ENCODE results near the gene KLK1.

DNA sequence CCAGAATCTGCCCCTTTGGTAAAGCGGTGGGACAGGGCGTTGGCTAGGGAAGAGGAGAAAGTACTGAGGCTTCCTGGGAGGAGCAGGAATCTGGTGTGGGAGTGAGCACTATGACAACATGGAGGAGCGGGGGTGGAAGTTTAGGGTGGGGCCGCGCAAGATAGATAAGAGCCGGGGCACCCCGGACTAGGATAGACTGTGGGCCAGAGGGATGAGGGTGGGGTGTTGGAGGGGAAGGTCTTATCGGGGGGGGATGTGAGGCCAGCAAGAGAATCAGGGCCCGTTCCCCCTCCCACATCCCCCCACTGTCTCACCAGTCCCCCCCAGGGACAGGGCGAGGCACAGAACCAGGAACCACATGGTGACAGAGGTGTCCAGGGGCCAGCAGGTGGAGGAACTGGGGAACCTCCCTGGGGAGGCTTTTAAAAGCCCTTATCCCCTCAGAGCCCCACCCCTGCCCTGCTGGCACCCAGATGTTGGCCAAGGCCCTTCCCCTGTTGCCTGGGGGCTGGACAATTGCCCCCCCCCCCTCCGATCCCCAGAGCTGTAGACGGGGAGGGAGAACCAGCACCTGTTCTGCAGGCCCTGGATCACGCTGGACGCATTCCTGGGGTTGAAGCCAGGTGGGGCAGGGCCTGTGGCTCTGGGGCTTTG, at the start of gene KLK1:
- TF ChIP-seq, protein P1, sequence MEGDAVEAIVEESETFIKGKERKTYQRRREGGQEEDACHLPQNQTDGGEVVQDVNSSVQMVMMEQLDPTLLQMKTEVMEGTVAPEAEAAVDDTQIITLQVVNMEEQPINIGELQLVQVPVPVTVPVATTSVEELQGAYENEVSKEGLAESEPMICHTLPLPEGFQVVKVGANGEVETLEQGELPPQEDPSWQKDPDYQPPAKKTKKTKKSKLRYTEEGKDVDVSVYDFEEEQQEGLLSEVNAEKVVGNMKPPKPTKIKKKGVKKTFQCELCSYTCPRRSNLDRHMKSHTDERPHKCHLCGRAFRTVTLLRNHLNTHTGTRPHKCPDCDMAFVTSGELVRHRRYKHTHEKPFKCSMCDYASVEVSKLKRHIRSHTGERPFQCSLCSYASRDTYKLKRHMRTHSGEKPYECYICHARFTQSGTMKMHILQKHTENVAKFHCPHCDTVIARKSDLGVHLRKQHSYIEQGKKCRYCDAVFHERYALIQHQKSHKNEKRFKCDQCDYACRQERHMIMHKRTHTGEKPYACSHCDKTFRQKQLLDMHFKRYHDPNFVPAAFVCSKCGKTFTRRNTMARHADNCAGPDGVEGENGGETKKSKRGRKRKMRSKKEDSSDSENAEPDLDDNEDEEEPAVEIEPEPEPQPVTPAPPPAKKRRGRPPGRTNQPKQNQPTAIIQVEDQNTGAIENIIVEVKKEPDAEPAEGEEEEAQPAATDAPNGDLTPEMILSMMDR (IDR thresholded peaks at IDR 0.05) = no peak
- TF ChIP-seq USF2 (IDR thresholded peaks at IDR 0.05) (no peak), CHD2 (IDR thresholded peaks at IDR 0.05; ENCODE audit: low read length, partially characterized antibody) (no peak), ZC3H11A (IDR thresholded peaks at IDR 0.05) (no peak), SMC3 (IDR thresholded peaks at IDR 0.05) (no peak)
